ENCODE results near the gene GRIA3.

GRCh38 chrX:123358457-123358856, 174.4 kb downstream of the GRIA3 start:
- TF ChIP-seq FOXJ3 (CRISPR knock-in tag; IDR thresholded peaks at IDR 0.05) (no peak), SMC3 (IDR thresholded peaks at IDR 0.05; ENCODE audit: low read depth, low read length) (no peak), GABPA (IDR thresholded peaks at IDR 0.05; ENCODE audit: low read depth) (no peak), TCF12 (IDR thresholded peaks at IDR 0.05) (no peak), SIN3A (IDR thresholded peaks at IDR 0.05; ENCODE audit: borderline replicate concordance, low read depth, low read length) (no peak), RFX5 (IDR thresholded peaks at IDR 0.05; ENCODE audit: low read length) (no peak), RAD21 (IDR thresholded peaks at IDR 0.05; ENCODE audit: low read length) (no peak), MAX (IDR thresholded peaks at IDR 0.05; ENCODE audit: low read depth) (no peak), RCOR1 (IDR thresholded peaks at IDR 0.05; ENCODE audit: low read length) (no peak)
- TF ChIP-seq, protein P1, sequence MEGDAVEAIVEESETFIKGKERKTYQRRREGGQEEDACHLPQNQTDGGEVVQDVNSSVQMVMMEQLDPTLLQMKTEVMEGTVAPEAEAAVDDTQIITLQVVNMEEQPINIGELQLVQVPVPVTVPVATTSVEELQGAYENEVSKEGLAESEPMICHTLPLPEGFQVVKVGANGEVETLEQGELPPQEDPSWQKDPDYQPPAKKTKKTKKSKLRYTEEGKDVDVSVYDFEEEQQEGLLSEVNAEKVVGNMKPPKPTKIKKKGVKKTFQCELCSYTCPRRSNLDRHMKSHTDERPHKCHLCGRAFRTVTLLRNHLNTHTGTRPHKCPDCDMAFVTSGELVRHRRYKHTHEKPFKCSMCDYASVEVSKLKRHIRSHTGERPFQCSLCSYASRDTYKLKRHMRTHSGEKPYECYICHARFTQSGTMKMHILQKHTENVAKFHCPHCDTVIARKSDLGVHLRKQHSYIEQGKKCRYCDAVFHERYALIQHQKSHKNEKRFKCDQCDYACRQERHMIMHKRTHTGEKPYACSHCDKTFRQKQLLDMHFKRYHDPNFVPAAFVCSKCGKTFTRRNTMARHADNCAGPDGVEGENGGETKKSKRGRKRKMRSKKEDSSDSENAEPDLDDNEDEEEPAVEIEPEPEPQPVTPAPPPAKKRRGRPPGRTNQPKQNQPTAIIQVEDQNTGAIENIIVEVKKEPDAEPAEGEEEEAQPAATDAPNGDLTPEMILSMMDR (IDR thresholded peaks at IDR 0.05) = no peak
- TF ChIP-seq, protein P2, sequence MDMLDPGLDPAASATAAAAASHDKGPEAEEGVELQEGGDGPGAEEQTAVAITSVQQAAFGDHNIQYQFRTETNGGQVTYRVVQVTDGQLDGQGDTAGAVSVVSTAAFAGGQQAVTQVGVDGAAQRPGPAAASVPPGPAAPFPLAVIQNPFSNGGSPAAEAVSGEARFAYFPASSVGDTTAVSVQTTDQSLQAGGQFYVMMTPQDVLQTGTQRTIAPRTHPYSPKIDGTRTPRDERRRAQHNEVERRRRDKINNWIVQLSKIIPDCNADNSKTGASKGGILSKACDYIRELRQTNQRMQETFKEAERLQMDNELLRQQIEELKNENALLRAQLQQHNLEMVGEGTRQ (IDR thresholded peaks at IDR 0.05; ENCODE audit: borderline replicate concordance, low read depth, low read length) = no peak
- TF ChIP-seq, protein P3, sequence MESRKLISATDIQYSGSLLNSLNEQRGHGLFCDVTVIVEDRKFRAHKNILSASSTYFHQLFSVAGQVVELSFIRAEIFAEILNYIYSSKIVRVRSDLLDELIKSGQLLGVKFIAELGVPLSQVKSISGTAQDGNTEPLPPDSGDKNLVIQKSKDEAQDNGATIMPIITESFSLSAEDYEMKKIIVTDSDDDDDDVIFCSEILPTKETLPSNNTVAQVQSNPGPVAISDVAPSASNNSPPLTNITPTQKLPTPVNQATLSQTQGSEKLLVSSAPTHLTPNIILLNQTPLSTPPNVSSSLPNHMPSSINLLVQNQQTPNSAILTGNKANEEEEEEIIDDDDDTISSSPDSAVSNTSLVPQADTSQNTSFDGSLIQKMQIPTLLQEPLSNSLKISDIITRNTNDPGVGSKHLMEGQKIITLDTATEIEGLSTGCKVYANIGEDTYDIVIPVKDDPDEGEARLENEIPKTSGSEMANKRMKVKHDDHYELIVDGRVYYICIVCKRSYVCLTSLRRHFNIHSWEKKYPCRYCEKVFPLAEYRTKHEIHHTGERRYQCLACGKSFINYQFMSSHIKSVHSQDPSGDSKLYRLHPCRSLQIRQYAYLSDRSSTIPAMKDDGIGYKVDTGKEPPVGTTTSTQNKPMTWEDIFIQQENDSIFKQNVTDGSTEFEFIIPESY (IDR thresholded peaks at IDR 0.05; ENCODE audit: borderline replicate concordance, low read depth) = no peak
